Spleen (tissue), 11 donors: ENCODE data around the gene COBLL1. TPM values are rescaled to one million over a fixed set of nuclear protein-coding genes. Genes with fewer than 3 reads are reported as not detected.

Experiments used
- DNase-seq: peaks from one replicate; pipeline ENCODE4 v3.0.0-alpha.2; 2020
- H3K27ac ChIP-seq, 8 donors: fragments of 200-600 bp; sonication (generic) in 7 of 8; 1 replicate in 4 of 8; 2 replicates in 4 of 8; pipeline versions ENCODE4 v1.5.0 to v1.8.0; 2016 to 2021; ENCODE audit warnings: inconsistent platforms in 4 of 8, mild to moderate bottlenecking in 4 of 8, moderate library complexity in 1 of 8
- H3K27me3 ChIP-seq, 7 donors: fragments of 200-600 bp; sonication (generic) in 6 of 7; replicated peaks in 1 of 7; 1 replicate in 4 of 7; 2 replicates in 3 of 7; pipeline versions ENCODE4 v1.5.0 to v1.8.0; 2016 to 2021; ENCODE audit warnings: inconsistent platforms in 3 of 7, mild to moderate bottlenecking in 1 of 7
- H3K36me3 ChIP-seq, 6 donors: fragments of 200-600 bp; sonication (generic) in 5 of 6; 1 replicate in 4 of 6; 2 replicates in 2 of 6; pipeline versions ENCODE4 v1.5.0 to v1.8.0; 2016 to 2021; ENCODE audit warnings: inconsistent platforms in 2 of 6
- H3K4me1 ChIP-seq, 6 donors: fragments of 200-600 bp; sonication (generic) in 5 of 6; 1 replicate in 3 of 6; 2 replicates in 3 of 6; pipeline versions ENCODE4 v1.5.0 to v1.8.0; 2016 to 2021; ENCODE audit warnings: inconsistent platforms in 3 of 6
- H3K4me3 ChIP-seq, 8 donors: fragments of 200-600 bp; sonication (generic) in 7 of 8; 1 replicate in 4 of 8; 2 replicates in 4 of 8; pipeline versions ENCODE4 v1.5.0 to v1.8.0; 2016 to 2021; ENCODE audit warnings: inconsistent platforms in 4 of 8, mild to moderate bottlenecking in 4 of 8, moderate library complexity in 2 of 8
- H3K9me3 ChIP-seq, 8 donors: fragments of 200-600 bp; sonication (generic) in 7 of 8; 1 replicate in 4 of 8; 2 replicates in 4 of 8; pipeline versions ENCODE4 v1.5.0 to v1.8.0; 2016 to 2021; ENCODE audit warnings: inconsistent platforms in 4 of 8
- POLR2A ChIP-seq, 3 donors: fragments of 450-650 bp; IDR thresholded peaks; one replicate each; pipeline ENCODE4 v1.5.1; 2017; ENCODE audit warnings: antibody characterized with exemption in 3 of 3, mild to moderate bottlenecking in 1 of 3
- POLR2AphosphoS5 ChIP-seq, 3 donors: sonication (generic); formaldehyde crosslinking; IDR thresholded peaks; one replicate each; pipeline ENCODE4 v1.5.1; 2017; ENCODE audit warnings: antibody characterized with exemption in 3 of 3
- whole genome bisulfite sequencing, 5 donors: extraction: QIAGEN DNeasy Blood & Tissue Kit in 3 of 5; methylation state at CpG; one replicate each; pipeline versions ENCODE4 v1.1.5 to v1.1.7; 2013 to 2018; 5-methylcytosine and 5-hydroxymethylcytosine counted together
- intact Hi-C: fragments of 100-400 bp; cut with DNase I; formaldehyde crosslinking; loops from one replicate; pipeline ENCODE4 v1.15.0; 2023; ENCODE audit warnings: low total_unique reads
- polyA plus RNA-seq, 3 donors: library from polyadenylated mRNA; stranded (reverse); fragments of 200-250 nt; gene quantifications; one replicate each; pipeline ENCODE4 v1.2.1, GENCODE V29; 2013
- total RNA-seq, 7 donors: library from RNA; depleted of rRNA in 3 of 7; stranded (reverse); fragments of >200 nt in 3 of 7; fragmentation: NEBNext Ultra II Directional in 4 of 7; extraction: Animal tissue kit (Norgen Biotek cat#: 25700) in 4 of 7; gene quantifications; one replicate each; pipeline versions ENCODE4 v1.1.0 to v1.2.1, GENCODE V29; 2016 to 2021
- TF ChIP-seq, protein P1 (sequence below), 11 experiments: fragments of 200-600 bp in 7 of 11; fragments of 450-650 bp in 4 of 11; sonication (generic) in 4 of 11; IDR thresholded peaks in 8 of 11; conservative IDR thresholded peaks in 3 of 11; 1 replicate in 7 of 11; 2 replicates in 4 of 11; pipeline versions ENCODE4 v1.4.0 to v1.8.0; 2016 to 2021; ENCODE audit warnings: antibody characterized with exemption in 11 of 11, inconsistent platforms in 4 of 11, mild to moderate bottlenecking in 1 of 11
- donor health status: healthy with polysubstance abuse.
- donor health status: DM: no; HTN: no; CAD: no; lungs with moderate emphysema.
- donor health status: DM: no; HTN: no; CAD: no.
- donor health status: Bipolar disorder and iron deficiency.
- donor health status: healthy.
- donor health status: DM: no; HTN: no; CAD: no.
- donor health status: DM: yes; HTN: yes; CAD: no.

Gene COBLL1
- total and polyA plus RNA-seq, 10 donors: 6.4 to 86.8 (median 49.9) TPM

DNA sequence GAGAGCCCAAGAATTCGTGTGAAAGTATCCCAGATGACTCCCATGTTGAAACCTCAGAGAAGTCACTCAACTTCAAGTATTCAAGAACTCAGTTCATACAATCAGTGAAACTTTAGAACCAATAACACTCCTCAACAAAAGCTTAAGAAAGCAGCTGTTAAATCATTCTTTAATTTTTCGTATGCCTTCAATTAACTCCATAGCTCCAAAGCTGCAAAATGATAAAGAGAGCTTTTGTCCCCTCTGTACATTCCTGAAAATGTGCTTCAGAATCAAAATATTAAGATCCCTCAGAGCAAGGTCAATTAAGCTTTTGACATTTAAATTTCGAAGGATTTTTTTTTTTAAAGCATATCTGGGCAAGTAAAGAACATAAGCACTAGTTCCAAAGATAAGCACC, 4.7 kb downstream of the COBLL1 start:
- Histone ChIP-seq H3K4me3 (no peak overlapping the region), H3K27ac (no peak overlapping the region), H3K36me3 (no peaks in the 10 kb centered on the region), H3K27me3 (peaks cover 0 to 17% (median 6%) of the 10 kb centered on the region in 7 donors), H3K9me3 (no peaks in the 10 kb centered on the region), H3K4me1 (peaks cover 0 to 58% (median 18%) of the 10 kb centered on the region in 6 donors)
- DNase-seq: no peak
- intact Hi-C loops: no loop called here
- 75 to 91% (median 77%) methylated on average over 3 of the region's 3 CpGs for WGBS, 5 donors
- TF ChIP-seq POLR2AphosphoS5 (IDR thresholded peaks at IDR 0.05): no peak
- TF ChIP-seq, protein P1, sequence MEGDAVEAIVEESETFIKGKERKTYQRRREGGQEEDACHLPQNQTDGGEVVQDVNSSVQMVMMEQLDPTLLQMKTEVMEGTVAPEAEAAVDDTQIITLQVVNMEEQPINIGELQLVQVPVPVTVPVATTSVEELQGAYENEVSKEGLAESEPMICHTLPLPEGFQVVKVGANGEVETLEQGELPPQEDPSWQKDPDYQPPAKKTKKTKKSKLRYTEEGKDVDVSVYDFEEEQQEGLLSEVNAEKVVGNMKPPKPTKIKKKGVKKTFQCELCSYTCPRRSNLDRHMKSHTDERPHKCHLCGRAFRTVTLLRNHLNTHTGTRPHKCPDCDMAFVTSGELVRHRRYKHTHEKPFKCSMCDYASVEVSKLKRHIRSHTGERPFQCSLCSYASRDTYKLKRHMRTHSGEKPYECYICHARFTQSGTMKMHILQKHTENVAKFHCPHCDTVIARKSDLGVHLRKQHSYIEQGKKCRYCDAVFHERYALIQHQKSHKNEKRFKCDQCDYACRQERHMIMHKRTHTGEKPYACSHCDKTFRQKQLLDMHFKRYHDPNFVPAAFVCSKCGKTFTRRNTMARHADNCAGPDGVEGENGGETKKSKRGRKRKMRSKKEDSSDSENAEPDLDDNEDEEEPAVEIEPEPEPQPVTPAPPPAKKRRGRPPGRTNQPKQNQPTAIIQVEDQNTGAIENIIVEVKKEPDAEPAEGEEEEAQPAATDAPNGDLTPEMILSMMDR (IDR thresholded peaks at IDR 0.05 in 8 of 11, conservative IDR thresholded peaks at IDR 0.05 in 3 of 11): no peak
- TF ChIP-seq POLR2A (IDR thresholded peaks at IDR 0.05): no peak

DNA sequence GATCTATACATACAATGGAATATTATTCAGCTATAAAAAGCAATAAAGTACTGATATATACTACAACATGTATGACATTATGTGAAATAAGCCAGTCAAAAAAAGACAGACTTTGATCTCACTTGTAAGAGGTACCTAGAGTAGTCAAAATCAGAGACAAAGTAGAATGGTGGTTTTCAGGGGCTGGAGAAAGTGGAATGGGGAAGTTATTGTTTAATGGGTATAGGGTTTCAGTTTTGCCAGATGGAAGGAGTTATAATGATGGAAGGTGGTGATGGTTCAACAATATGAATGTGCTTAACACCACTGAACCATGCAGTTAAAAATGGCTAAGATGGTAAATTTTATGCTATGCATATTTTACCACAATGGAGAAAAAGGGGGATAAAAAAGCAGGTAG, 6.3 kb downstream of the COBLL1 start:
- Histone ChIP-seq H3K27me3 (peaks cover 0 to 1% (median 0%) of the 10 kb centered on the region in 7 donors), H3K4me1 (peaks cover 0 to 48% (median 12%) of the 10 kb centered on the region in 6 donors), H3K4me3 (no peak overlapping the region), H3K36me3 (no peaks in the 10 kb centered on the region), H3K9me3 (no peaks in the 10 kb centered on the region), H3K27ac (no peak overlapping the region)
- intact Hi-C loops: no loop called here
- TF ChIP-seq POLR2AphosphoS5 (IDR thresholded peaks at IDR 0.05) (no peak), POLR2A (IDR thresholded peaks at IDR 0.05) (no peak)
- TF ChIP-seq, protein P1 (IDR thresholded peaks at IDR 0.05 in 8 of 11, conservative IDR thresholded peaks at IDR 0.05 in 3 of 11): no peak
- DNase-seq: no peak

DNA sequence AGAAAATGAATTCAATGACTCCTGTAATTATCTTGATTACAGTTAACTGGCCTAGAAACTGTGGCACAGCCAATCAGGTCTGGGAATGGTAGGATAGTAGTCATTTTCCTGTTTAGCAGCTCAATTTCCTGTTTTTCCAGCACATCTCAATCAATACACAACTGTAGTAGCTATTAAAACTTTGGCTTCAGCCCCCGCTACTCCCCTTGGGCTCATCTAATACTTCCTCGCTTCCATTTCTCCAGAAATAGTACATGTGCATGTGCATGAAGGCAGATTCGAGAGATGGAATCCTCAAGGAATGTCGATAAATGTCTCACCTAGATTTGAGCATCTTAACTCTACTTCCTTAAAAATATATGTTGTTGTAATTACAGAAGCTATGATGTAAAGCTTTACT, 9.7 kb downstream of the COBLL1 start:
- H3K36me3 ChIP-seq: no peaks in the 10 kb centered on the region
- H3K27me3 ChIP-seq: no peaks in the 10 kb centered on the region
- no peaks in the 10 kb centered on the region for H3K9me3 ChIP-seq
- TF ChIP-seq POLR2A (IDR thresholded peaks at IDR 0.05): no peak
- TF ChIP-seq, protein P1 (IDR thresholded peaks at IDR 0.05 in 8 of 11, conservative IDR thresholded peaks at IDR 0.05 in 3 of 11): no peak
- TF ChIP-seq POLR2AphosphoS5 (IDR thresholded peaks at IDR 0.05): no peak
- WGBS, 5 donors: 88 to 93% (median 91%) methylated on average over 4 of the region's 4 CpGs
- H3K4me3 ChIP-seq: no peak overlapping the region
- peaks cover 0 to 25% (median 2%) of the 10 kb centered on the region in 6 donors for H3K4me1 ChIP-seq
- DNase-seq: no peak
- intact Hi-C loops: no loop called here
- no peak overlapping the region for H3K27ac ChIP-seq

DNA sequence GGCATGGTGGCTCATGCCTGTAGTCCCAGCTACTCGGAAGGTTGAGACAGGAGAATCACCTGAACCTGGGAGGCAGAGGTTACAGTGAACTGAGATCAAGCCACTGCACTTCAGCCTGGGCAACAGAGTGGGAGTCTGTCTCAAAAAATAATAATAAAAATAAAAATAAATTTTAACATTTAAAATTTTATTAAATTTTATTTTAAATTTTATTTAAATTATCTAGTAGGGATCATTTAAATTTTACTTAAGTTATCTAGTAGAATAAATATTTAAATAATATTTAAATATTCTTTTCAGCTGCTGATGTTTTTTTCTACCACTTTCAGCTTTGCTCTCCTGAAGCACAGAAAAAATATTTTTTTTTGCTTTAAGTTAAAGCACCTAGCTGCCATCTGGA, 10.4 kb downstream of the COBLL1 start:
- Histone ChIP-seq H3K27me3 (no peaks in the 10 kb centered on the region), H3K4me1 (peaks cover 0 to 26% (median 6%) of the 10 kb centered on the region in 6 donors), H3K36me3 (no peaks in the 10 kb centered on the region), H3K9me3 (no peaks in the 10 kb centered on the region), H3K27ac (no peak overlapping the region), H3K4me3 (no peak overlapping the region)
- no peak for TF ChIP-seq POLR2AphosphoS5 (IDR thresholded peaks at IDR 0.05)
- DNase-seq: no peak
- 86 to 95% (median 93%) methylated on average over 1 of the region's 1 CpG for WGBS, 5 donors
- intact Hi-C loops: no loop called here
